GM12891 (cell line): ENCODE data around the gene WFDC5.

ENCODE experiments used
- POLR2A ChIP-seq: IDR thresholded peaks from 2 replicates; pipeline ENCODE4 v1.6.1; 2011; ENCODE audit warnings: low read depth, low read length, control low read depth
- POLR2AphosphoS5 ChIP-seq: IDR thresholded peaks from 2 replicates; pipeline ENCODE4 v1.6.1; 2011; ENCODE audit warnings: low read depth, low read length, control low read depth
- POU2F2 ChIP-seq: IDR thresholded peaks from 2 replicates; pipeline ENCODE4 v1.6.1; 2011; ENCODE audit warnings: low read depth, mild to moderate bottlenecking, control low read depth, low read length, moderate library complexity
- SPI1 ChIP-seq: IDR thresholded peaks from 2 replicates; pipeline ENCODE4 v1.6.1; 2011; ENCODE audit warnings: low read depth, low read length, control low read depth
- TAF1 ChIP-seq: IDR thresholded peaks from 2 replicates; pipeline ENCODE4 v1.6.1; 2011; ENCODE audit warnings: low read depth, low read length, control low read depth

- TF ChIP-seq POLR2AphosphoS5: no peak
- no peak for TF ChIP-seq POLR2A
- no peak for TF ChIP-seq TAF1
- no peak for TF ChIP-seq SPI1
- TF ChIP-seq POU2F2: no peak
Measured at GRCh38 chr20:45077559-45077958, 37.4 kb downstream of the WFDC5 start.
